Parathyroid adenoma (tissue), 2 donors: ENCODE measurements around the gene FRMD4A.

Source experiments
- H2AFZ ChIP-seq: fragments of 300-600 bp; sonication (generic); one replicate; pipeline ENCODE4 v1.7.0; 2017; ENCODE audit warnings: antibody characterized with exemption, mild to moderate bottlenecking
- H3K27ac ChIP-seq: fragments of 300-600 bp; sonication (generic); one replicate; pipeline ENCODE4 v1.7.0; 2017
- H3K27me3 ChIP-seq: fragments of 300-600 bp; sonication (generic); one replicate; pipeline ENCODE4 v1.7.0; 2017; ENCODE audit warnings: low read length; ENCODE audit not compliant: control insufficient read depth, insufficient read depth
- H3K36me3 ChIP-seq: fragments of 300-600 bp; sonication (generic); one replicate; pipeline ENCODE4 v1.7.0; 2017; ENCODE audit warnings: low read length; ENCODE audit not compliant: control insufficient read depth, insufficient read depth
- H3K4me1 ChIP-seq: fragments of 300-600 bp; sonication (generic); one replicate; pipeline ENCODE4 v1.7.0; 2017; ENCODE audit warnings: control low read depth
- H3K4me2 ChIP-seq: fragments of 300-600 bp; sonication (generic); one replicate; pipeline ENCODE4 v1.7.0; 2017; ENCODE audit warnings: low read length
- H3K4me3 ChIP-seq: fragments of 300-600 bp; sonication (generic); one replicate; pipeline ENCODE4 v1.7.0; 2017; ENCODE audit warnings: low read depth, low read length
- H3K79me2 ChIP-seq: fragments of 300-600 bp; sonication (generic); one replicate; pipeline ENCODE4 v1.7.0; 2017; ENCODE audit warnings: control low read depth
- H3K9ac ChIP-seq: fragments of 300-600 bp; sonication (generic); one replicate; pipeline ENCODE4 v1.7.0; 2017; ENCODE audit warnings: mild to moderate bottlenecking
- H3K9me3 ChIP-seq: fragments of 300-600 bp; sonication (generic); one replicate; pipeline ENCODE4 v1.7.0; 2017; ENCODE audit warnings: low read length; ENCODE audit not compliant: control insufficient read depth
- TF ChIP-seq, protein P1 (sequence below): fragments of 300-600 bp; sonication (generic); IDR thresholded peaks from one replicate; pipeline ENCODE4 v1.7.0; 2017; ENCODE audit warnings: antibody characterized with exemption, mild to moderate bottlenecking
- donor health status: primary hyperparathyroidism.

The FRMD4A gene

DNA sequence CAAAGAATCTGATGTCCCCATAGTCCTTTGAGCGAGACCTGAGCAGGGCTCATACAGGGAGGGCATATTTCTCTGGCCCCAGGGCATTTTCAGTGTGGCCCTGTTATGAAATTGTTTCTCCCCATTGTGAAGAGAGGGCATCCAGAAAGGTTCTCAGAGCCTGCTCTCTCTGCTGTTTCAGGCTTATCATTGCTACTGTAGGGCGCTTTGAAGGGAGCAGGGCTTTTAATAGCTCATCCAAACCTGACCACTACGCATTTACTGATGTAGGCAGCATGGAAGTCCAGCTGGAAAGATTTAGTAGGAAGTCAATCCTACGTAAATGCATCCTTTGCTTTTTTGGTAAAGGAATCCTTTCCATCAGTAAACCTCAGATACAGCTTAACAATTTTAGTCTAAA is 675.9 kb downstream of the FRMD4A start:
- Histone ChIP-seq H2AFZ (no peak overlapping the region), H3K4me2 (no peak overlapping the region), H3K9ac (no peak overlapping the region), H3K27ac (no peak overlapping the region), H3K4me3 (no peak overlapping the region), H3K36me3 (no peaks in the 10 kb centered on the region), H3K4me1 (peaks cover under 1% of the 10 kb centered on the region), H3K27me3 (no peaks in the 10 kb centered on the region), H3K79me2 (no peaks in the 10 kb centered on the region), H3K9me3 (no peaks in the 10 kb centered on the region)
- TF ChIP-seq, protein P1, sequence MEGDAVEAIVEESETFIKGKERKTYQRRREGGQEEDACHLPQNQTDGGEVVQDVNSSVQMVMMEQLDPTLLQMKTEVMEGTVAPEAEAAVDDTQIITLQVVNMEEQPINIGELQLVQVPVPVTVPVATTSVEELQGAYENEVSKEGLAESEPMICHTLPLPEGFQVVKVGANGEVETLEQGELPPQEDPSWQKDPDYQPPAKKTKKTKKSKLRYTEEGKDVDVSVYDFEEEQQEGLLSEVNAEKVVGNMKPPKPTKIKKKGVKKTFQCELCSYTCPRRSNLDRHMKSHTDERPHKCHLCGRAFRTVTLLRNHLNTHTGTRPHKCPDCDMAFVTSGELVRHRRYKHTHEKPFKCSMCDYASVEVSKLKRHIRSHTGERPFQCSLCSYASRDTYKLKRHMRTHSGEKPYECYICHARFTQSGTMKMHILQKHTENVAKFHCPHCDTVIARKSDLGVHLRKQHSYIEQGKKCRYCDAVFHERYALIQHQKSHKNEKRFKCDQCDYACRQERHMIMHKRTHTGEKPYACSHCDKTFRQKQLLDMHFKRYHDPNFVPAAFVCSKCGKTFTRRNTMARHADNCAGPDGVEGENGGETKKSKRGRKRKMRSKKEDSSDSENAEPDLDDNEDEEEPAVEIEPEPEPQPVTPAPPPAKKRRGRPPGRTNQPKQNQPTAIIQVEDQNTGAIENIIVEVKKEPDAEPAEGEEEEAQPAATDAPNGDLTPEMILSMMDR: no peak

DNA sequence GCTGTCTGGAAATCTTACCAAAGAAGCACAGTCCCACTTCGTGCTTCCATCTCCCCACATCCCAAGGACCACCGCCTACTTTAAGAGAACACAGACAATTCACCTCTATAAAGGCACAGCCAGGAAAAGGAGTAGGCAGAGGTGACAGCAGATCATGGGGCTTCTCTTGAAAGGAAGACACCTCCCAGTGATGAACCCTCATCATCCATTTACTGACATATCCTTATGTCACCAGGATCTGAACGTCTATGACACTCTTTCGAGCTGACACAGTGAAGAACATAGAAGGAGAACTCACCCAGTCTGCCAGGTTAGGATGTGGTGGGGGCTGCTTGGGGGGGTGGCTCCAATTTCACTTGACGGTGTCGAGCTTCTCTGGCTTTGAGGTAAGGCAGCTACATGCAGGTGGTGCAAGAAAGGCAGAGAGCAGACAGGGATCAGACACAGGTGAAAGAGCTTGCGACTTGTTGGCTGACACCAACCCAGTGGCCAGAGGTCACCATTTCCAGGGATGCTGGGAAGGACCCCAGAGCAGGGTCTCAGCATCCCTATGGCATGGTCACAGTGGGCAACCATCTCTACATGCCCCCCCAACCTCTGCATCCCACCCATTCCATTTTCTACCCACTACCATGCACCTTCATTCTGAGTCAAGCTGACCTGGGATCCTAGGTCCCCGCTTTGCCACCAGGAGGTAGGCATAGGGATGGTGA is 676.5 kb downstream of the FRMD4A start:
- no peaks in the 10 kb centered on the region for H3K27me3 ChIP-seq
- H3K4me1 ChIP-seq: no peaks in the 10 kb centered on the region
- no peaks in the 10 kb centered on the region for H3K79me2 ChIP-seq
- no peak overlapping the region for H3K27ac ChIP-seq
- TF ChIP-seq, protein P1: no peak
- no peak overlapping the region for H2AFZ ChIP-seq
- H3K9me3 ChIP-seq: no peaks in the 10 kb centered on the region
- H3K4me2 ChIP-seq: no peak overlapping the region
- no peaks in the 10 kb centered on the region for H3K36me3 ChIP-seq
- H3K9ac ChIP-seq: no peak overlapping the region
- H3K4me3 ChIP-seq: no peak overlapping the region

DNA sequence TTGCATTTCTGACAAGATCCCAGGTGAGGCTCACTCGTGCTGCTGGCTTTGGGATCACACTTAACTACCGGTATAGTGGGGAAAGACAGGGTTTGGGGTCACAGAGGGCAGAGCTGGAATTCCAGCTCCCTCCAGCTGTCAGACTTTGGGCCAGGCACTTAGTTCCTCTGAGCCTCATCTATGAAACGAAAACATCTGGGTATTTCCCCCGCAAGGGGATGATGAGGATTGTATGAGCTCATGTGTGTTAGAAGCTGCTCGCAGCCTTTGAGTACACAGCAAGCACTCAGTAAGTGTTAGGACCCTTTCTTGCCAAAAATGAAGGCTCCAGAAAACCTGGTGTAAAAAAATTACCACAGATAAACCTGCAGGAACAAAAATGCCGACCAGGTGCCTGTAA is 677.9 kb downstream of the FRMD4A start:
- TF ChIP-seq, protein P1: no peak
- H3K27me3 ChIP-seq: no peaks in the 10 kb centered on the region
- no peak overlapping the region for H3K4me2 ChIP-seq
- H3K27ac ChIP-seq: no peak overlapping the region
- no peaks in the 10 kb centered on the region for H3K36me3 ChIP-seq
- H3K4me1 ChIP-seq: no peaks in the 10 kb centered on the region
- no peaks in the 10 kb centered on the region for H3K79me2 ChIP-seq
- no peak overlapping the region for H2AFZ ChIP-seq
- H3K9me3 ChIP-seq: no peaks in the 10 kb centered on the region
- H3K4me3 ChIP-seq: no peak overlapping the region
- H3K9ac ChIP-seq: no peak overlapping the region

DNA sequence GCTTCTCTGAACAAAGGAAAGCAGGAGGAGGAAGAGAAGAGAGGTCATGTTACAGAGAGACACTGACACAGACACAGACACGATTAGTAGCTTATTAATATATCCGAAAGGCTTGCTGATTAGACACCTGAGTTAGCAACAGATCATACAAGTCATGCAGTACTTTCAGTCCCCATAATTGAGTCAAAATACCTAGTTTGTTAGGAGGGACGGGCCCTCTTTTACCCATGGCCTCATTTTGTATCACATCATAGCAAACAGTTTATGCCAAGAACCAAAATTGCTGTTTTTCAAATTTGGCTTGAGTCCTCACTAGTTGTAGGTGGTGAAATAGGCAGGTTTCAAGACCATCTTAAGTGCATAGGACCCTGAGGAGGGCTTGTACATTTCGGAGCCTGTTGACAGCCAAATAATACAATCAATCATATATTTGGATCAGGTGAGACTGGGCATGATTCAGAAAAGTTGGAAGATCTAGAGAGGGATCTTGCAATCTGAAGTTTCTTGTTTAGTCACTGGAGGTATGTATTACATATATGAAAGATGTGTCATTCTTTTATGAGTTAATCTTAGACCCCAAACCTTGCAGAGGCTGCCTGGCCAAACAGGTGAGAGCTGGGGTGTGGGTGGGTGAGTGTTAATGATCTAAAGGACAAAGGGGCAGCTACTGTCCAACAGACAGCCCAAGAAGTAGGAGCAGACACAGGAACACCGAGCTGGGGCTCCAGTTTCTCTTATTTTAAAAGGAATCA is 678.6 kb downstream of the FRMD4A start:
- no peaks in the 10 kb centered on the region for H3K36me3 ChIP-seq
- H3K27ac ChIP-seq: no peak overlapping the region
- no peak overlapping the region for H3K9ac ChIP-seq
- H3K9me3 ChIP-seq: no peaks in the 10 kb centered on the region
- no peaks in the 10 kb centered on the region for H3K27me3 ChIP-seq
- no peak overlapping the region for H3K4me3 ChIP-seq
- H2AFZ ChIP-seq: no peak overlapping the region
- no peaks in the 10 kb centered on the region for H3K4me1 ChIP-seq
- no peaks in the 10 kb centered on the region for H3K79me2 ChIP-seq
- no peak overlapping the region for H3K4me2 ChIP-seq
- TF ChIP-seq, protein P1: no peak
